GM19372 (cell line): Measurements from ENCODE around the gene NRBP1.

Experiments used
- ATAC-seq: cut with Tn5 transposase; IDR thresholded peaks from one replicate; pipeline ENCODE4 v1.9.1; 2021; ENCODE audit warnings: mild to moderate bottlenecking, low read depth, moderate library complexity; ENCODE audit not compliant: unreplicated experiment

The NRBP1 gene

DNA sequence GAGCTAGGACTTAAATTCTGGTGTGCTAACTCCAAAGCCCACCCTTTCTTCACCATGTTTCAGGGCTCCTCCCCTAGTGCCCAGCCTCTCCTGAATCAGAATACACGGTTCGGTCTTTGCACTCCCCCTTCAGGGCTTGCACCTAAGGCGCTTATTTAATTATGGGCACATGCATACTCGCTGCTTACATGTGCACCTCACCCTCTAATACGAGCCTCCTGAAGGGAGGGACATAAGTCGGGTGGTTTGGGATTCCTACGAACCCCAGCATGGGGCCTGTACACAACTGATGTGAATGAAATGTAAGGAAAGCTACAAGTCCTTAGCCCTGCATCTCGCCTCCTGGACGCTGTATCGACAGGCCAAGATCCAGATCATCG is 60.7 kb downstream of the NRBP1 start:
- no peak for ATAC-seq

DNA sequence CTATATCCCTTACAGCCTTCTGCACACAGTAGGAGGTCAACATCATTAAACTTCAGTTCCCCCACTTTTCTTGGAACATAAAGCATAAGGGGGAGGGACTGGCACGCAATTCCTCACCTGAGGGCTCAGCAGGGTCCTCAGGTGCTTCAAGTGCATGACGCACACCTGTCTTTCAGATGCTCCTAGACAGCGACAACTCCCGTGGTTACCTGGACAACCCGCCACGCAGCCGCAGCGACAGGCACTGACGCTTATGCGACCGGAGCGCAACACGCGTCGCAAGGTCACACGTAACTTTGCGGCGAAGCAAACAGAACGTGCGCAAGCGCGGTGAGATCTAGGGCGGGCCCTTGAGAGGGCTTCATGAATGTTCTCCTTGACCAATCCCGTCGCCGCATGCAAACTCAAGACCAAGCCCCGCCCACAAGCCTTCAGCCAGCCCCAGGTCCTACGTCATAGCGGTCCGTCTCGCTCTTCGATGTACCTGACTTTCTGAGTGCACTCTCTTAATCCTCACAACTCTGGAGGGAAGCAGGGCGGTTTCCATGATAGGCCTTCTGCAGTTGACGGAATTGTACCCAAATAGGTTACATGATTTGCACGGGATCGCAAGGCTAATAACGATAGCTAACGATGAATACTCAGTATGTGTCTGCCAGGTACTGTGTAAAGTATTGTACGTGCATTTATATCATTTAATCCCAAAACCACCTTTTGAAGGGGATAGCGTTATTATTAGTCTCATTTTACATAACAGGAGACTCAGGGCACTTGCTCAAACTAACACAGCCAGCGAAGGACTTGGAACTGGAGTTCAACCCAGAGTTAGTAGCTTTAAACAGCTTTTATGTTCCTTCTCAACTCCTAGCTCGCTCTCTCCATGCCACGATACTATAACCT is 61.3 kb downstream of the NRBP1 start, which contains the start of gene IFT172:
Gene IFT172, minus strand, starts transcription at position 246 of the 900 bp plus-strand sequence. Its CDS starts 90 bp downstream, at position 156.
- peak; percentile 95 for ATAC-seq
